GM12864 (cell line): ENCODE data around the gene COQ9.

Experiments used
- DNase-seq: peaks from one replicate; pipeline ENCODE4 v3.0.0-alpha.2; 2011; ENCODE audit warnings: low read depth
- H3K4me3 ChIP-seq: 2 replicates; pipeline ENCODE4 v1.5.1; 2011; ENCODE audit warnings: mild to moderate bottlenecking, low read depth, low read length, control low read depth
- CTCF ChIP-seq: IDR thresholded peaks from 2 replicates; pipeline ENCODE4 v1.5.1; 2011; ENCODE audit warnings: low read depth, mild to moderate bottlenecking, moderate library complexity, low read length, control low read depth, inconsistent platforms; ENCODE audit errors: missing control alignments

Gene COQ9

GRCh38 chr16:57407521-57408353 lies 39.5 kb upstream of the COQ9 start:
- no peak for DNase-seq
- no peak for TF ChIP-seq CTCF
- H3K4me3 ChIP-seq, result no peak overlapping the region

GRCh38 chr16:57409065-57409464 lies 38.2 kb upstream of the COQ9 start:
- DNase-seq, result no peak

GRCh38 chr16:57409870-57410587 lies 37.2 kb upstream of the COQ9 start:
- no peak for DNase-seq
- H3K4me3 ChIP-seq, result no peak overlapping the region
- no peak for TF ChIP-seq CTCF

More at GRCh38 chr16:57409065-57409464, 38.2 kb upstream of the COQ9 start:
- no peak for TF ChIP-seq CTCF
- no peak overlapping the region for H3K4me3 ChIP-seq

- TF ChIP-seq CTCF, result no peak
- H3K4me3 ChIP-seq, result no peak overlapping the region
- no peak for DNase-seq
Measured at GRCh38 chr16:57411362-57411976, 35.8 kb upstream of the COQ9 start.

GRCh38 chr16:57412584-57412983 lies 34.7 kb upstream of the COQ9 start:
- DNase-seq, result no peak
- H3K4me3 ChIP-seq, result no peak overlapping the region
- no peak for TF ChIP-seq CTCF

GRCh38 chr16:57413301-57413730 lies 34.0 kb upstream of the COQ9 start:
- no peak overlapping the region for H3K4me3 ChIP-seq
- no peak for TF ChIP-seq CTCF
- peak; percentile 61 for DNase-seq
